ENCODE results near the gene GRHL1.

- no peak for TF ChIP-seq EZH2 (IDR thresholded peaks at IDR 0.05)
- TF ChIP-seq POLR2AphosphoS5 (IDR thresholded peaks at IDR 0.05; ENCODE audit: borderline replicate concordance, low read depth, low read length) = no peak
Measured at GRCh38 chr2:9958057-9958456, 6.6 kb downstream of the GRHL1 start.
